ENCODE data around the gene HOXC4. TPM values are rescaled to one million over a fixed set of nuclear protein-coding genes. Genes with fewer than 3 reads are reported as not detected.

HOXC4 gene
- total and polyA plus RNA-seq, 2 donors (not counting 3 experiments of a cell fraction or from before 2014, with no cell fraction given), result 0.06 to 0.58 TPM

GRCh38 chr12:54046809-54047159 lies 6.9 kb upstream of the HOXC4 start:
- H3K9me3 ChIP-seq (replicated peaks; ENCODE audit: control insufficient read depth, insufficient read depth, low read length), result no peaks in the 10 kb centered on the region
- H3K79me2 ChIP-seq (ENCODE audit: control insufficient read depth, insufficient read depth, low read length), result no peaks in the 10 kb centered on the region
- no peaks in the 10 kb centered on the region for H3K36me3 ChIP-seq (ENCODE audit: control insufficient read depth in 2 of 2, extremely low read depth in 1 of 2, insufficient read depth in 2 of 2, low read length in 2 of 2)
- CTCF ChIA-PET, result no interaction called here
- no peak overlapping the region for H2AFZ ChIP-seq (ENCODE audit: low read depth, low read length)
- FAIRE-seq (no peak), DNase-seq (ENCODE audit: low read depth, low spot score) (no peak)
- no peaks in the 10 kb centered on the region for H3K4me1 ChIP-seq (ENCODE audit: control insufficient read depth, extremely low read depth, insufficient read depth, low read length)
- TF ChIP-seq POLR2AphosphoS5 (IDR thresholded peaks at IDR 0.05; ENCODE audit: insufficient read depth, low read depth, low read length) (no peak), GATA2 (IDR thresholded peaks at IDR 0.05; ENCODE audit: insufficient read depth, insufficient read length, low read depth, low read length) (no peak), MYC (IDR thresholded peaks at IDR 0.05; ENCODE audit: low read depth, low read length) (no peak), POLR2A (IDR thresholded peaks at IDR 0.05; ENCODE audit: low read depth, low read length) (no peak), CTCF (IDR thresholded peaks at IDR 0.05; ENCODE audit: extremely low read depth in 1 of 2, insufficient read depth in 1 of 2, low read depth in 1 of 2, low read length in 2 of 2) (no peak), JUN (IDR thresholded peaks at IDR 0.05; ENCODE audit: borderline replicate concordance, insufficient read depth, insufficient read length, low read depth) (no peak), EZH2 (IDR thresholded peaks at IDR 0.05; ENCODE audit: borderline replicate concordance, low read depth, low read length, severe bottlenecking) (no peak), FOS (IDR thresholded peaks at IDR 0.05; ENCODE audit: borderline replicate concordance, insufficient read depth, low read length) (no peak), MAX (IDR thresholded peaks at IDR 0.05; ENCODE audit: insufficient read depth, insufficient read length) (no peak)
- H3K27ac ChIP-seq (ENCODE audit: insufficient read depth, low read depth, low read length), result no peak overlapping the region
- H3K9ac ChIP-seq (replicated peaks; ENCODE audit: extremely low read depth, insufficient read depth, low read length), result no peak overlapping the region
- intact Hi-C loops (cut with micrococcal nuclease) (no loop called here), dilution Hi-C loops (cut with MboI; ENCODE audit: extremely low pct_ligation_motif_present, low sequenced_read_pairs) (no loop called here)
- H3K27me3 ChIP-seq (ENCODE audit: control insufficient read depth in 2 of 2, insufficient read depth in 2 of 2, low read length in 2 of 2), result peaks cover 76 to 94% of the 10 kb centered on the region in 2 experiments
- no peaks in the 10 kb centered on the region for H4K20me1 ChIP-seq (replicated peaks; ENCODE audit: control insufficient read depth, extremely low read depth, insufficient read depth, low read length)
- BruUV-seq (replicated peaks), result no TSS peak
- H3K4me3 ChIP-seq (replicated peaks in 1 of 3; ENCODE audit: insufficient read depth in 1 of 3, low read depth in 1 of 3, low read length in 3 of 3), result no peak overlapping the region
- POLR2A ChIA-PET, result no interaction called here
- H3K9me1 ChIP-seq (replicated peaks; ENCODE audit: control insufficient read depth, extremely low read depth, insufficient read depth, low read length), result no peaks in the 10 kb centered on the region
- H3K4me2 ChIP-seq (ENCODE audit: insufficient read depth, low read length), result no peak overlapping the region
